CD4-positive, CD25-positive, alpha-beta regulatory T cell (primary cell): ENCODE data around the gene ERP44. TPM values are rescaled to one million over a fixed set of nuclear protein-coding genes. Genes with fewer than 3 reads are reported as not detected.
"Not testable (repeated sequence)": the region's sequence is repeated elsewhere in the genome, so short reads cannot be mapped to it uniquely, and the experiment has no call there.

Experiments used
- ATAC-seq, 2 donors: fragments of 150-1000 bp; cut with Tn5 transposase; one replicate each; pipeline ENCODE4 v1.10.0; 2021; ENCODE audit warnings: low read depth in 2 of 2, moderate number of reproducible peaks in 2 of 2, moderate library complexity in 1 of 2
- DNase-seq, 3 donors: peaks; one replicate each; pipeline versions ENCODE4 v3.0.0 to v3.0.0-alpha.2; 2012 to 2022; ENCODE audit warnings: mixed read lengths in 1 of 3
- H3K27ac ChIP-seq: one replicate; pipeline ENCODE4 v1.7.0; 2013; ENCODE audit warnings: mild to moderate bottlenecking, low read length; ENCODE audit not compliant: insufficient read depth, poor library complexity, severe bottlenecking
- H3K27me3 ChIP-seq: one replicate; pipeline ENCODE4 v1.7.0; 2013; ENCODE audit warnings: low read length; ENCODE audit not compliant: control insufficient read depth, insufficient read depth
- H3K36me3 ChIP-seq: one replicate; pipeline ENCODE4 v1.7.0; 2013; ENCODE audit warnings: mild to moderate bottlenecking, low read length, moderate library complexity; ENCODE audit not compliant: control insufficient read depth, insufficient read depth
- H3K4me1 ChIP-seq: 2 replicates; pipeline ENCODE4 v1.7.0; 2013; ENCODE audit warnings: mild to moderate bottlenecking, low read length; ENCODE audit not compliant: insufficient read depth, control insufficient read depth, poor library complexity, severe bottlenecking
- H3K4me3 ChIP-seq: one replicate; pipeline ENCODE4 v1.7.0; 2013; ENCODE audit warnings: low read depth, mild to moderate bottlenecking, low read length, moderate library complexity
- H3K9me3 ChIP-seq, 2 experiments: 1 replicate in 1 of 2; 2 replicates in 1 of 2; pipeline ENCODE4 v1.7.0; 2013; ENCODE audit warnings: low read length in 2 of 2, mild to moderate bottlenecking in 1 of 2, moderate library complexity in 1 of 2; ENCODE audit not compliant: control insufficient read depth in 2 of 2
- H3K27ac Mint-ChIP-seq, 3 donors: one replicate each; pipeline ENCODE4 v1.8.0; 2020 to 2022; ENCODE audit warnings: mild to moderate bottlenecking in 3 of 3, mixed read lengths in 3 of 3, moderate library complexity in 2 of 3
- H3K27me3 Mint-ChIP-seq: one replicate; pipeline ENCODE4 v1.8.0; 2022; ENCODE audit warnings: mild to moderate bottlenecking, mixed read lengths
- H3K36me3 Mint-ChIP-seq: one replicate; pipeline ENCODE4 v1.8.0; 2020; ENCODE audit warnings: mixed read lengths
- H3K4me1 Mint-ChIP-seq, 4 donors: one replicate each; pipeline ENCODE4 v1.8.0; 2020 to 2022; ENCODE audit warnings: mixed read lengths in 4 of 4, mild to moderate bottlenecking in 1 of 4
- H3K4me3 Mint-ChIP-seq, 4 donors: one replicate each; pipeline ENCODE4 v1.8.0; 2020 to 2022; ENCODE audit warnings: mild to moderate bottlenecking in 4 of 4, mixed read lengths in 4 of 4, moderate library complexity in 3 of 4
- H3K9me3 Mint-ChIP-seq, 7 donors: one replicate each; pipeline ENCODE4 v1.8.0; 2020 to 2022; ENCODE audit warnings: mixed read lengths in 7 of 7, mild to moderate bottlenecking in 3 of 7, moderate library complexity in 2 of 7
- polyA plus RNA-seq, 4 donors: library from polyadenylated mRNA; unstranded; fragments of 300-500 nt; fragmentation: Illumina TruSeq; gene quantifications; one replicate each; pipeline ENCODE4 v1.2.3, GENCODE V29; 2021
- total RNA-seq: library from RNA; stranded (reverse); gene quantifications from one replicate; pipeline ENCODE4 v1.2.3, GENCODE V29; 2022

ERP44 gene
- total and polyA plus RNA-seq, 5 donors from 2014 or later, result 14.0 to 42.6 (median 35.0) TPM

GRCh38 chr9:100076256-100076655 is 22.5 kb downstream of the ERP44 start:
- not testable (repeated sequence) for H3K27ac Mint-ChIP-seq, H3K9me3 Mint-ChIP-seq, H3K4me3 ChIP-seq, ATAC-seq, H3K27ac ChIP-seq, H3K27me3 ChIP-seq, H3K4me1 ChIP-seq, H3K27me3 Mint-ChIP-seq, H3K36me3 ChIP-seq, DNase-seq, H3K4me3 Mint-ChIP-seq, H3K9me3 ChIP-seq
- Mint-ChIP-seq H3K4me1 (peaks cover 24 to 44% (median 31%) of the 10 kb centered on the region in 4 donors), H3K36me3 (peaks cover 13% of the 10 kb centered on the region)

- H3K36me3 ChIP-seq, result peaks cover 2% of the 10 kb centered on the region
- H3K9me3 Mint-ChIP-seq, result no peaks in the 10 kb centered on the region
- DNase-seq (no peak), ATAC-seq (no peak)
- H3K9me3 ChIP-seq, result no peaks in the 10 kb centered on the region
- no peak overlapping the region for H3K4me3 ChIP-seq
- no peaks in the 10 kb centered on the region for H3K4me1 ChIP-seq
- peaks cover 13% of the 10 kb centered on the region for H3K36me3 Mint-ChIP-seq
- peaks cover 25 to 43% (median 28%) of the 10 kb centered on the region in 4 donors for H3K4me1 Mint-ChIP-seq
- no peak overlapping the region for H3K4me3 Mint-ChIP-seq
- no peaks in the 10 kb centered on the region for H3K27me3 ChIP-seq
- no peak overlapping the region for H3K27ac ChIP-seq
- H3K27me3 Mint-ChIP-seq, result no peaks in the 10 kb centered on the region
- no peak overlapping the region for H3K27ac Mint-ChIP-seq
Observed at GRCh38 chr9:100074989-100075388, 23.8 kb downstream of the ERP44 start.

GRCh38 chr9:100074093-100074492 is 24.7 kb downstream of the ERP44 start:
- Histone ChIP-seq H3K27ac (no peak overlapping the region), H3K4me1 (no peaks in the 10 kb centered on the region), H3K36me3 (peaks cover 2% of the 10 kb centered on the region), H3K9me3 (no peaks in the 10 kb centered on the region), H3K4me3 (no peak overlapping the region), H3K27me3 (no peaks in the 10 kb centered on the region)
- Mint-ChIP-seq H3K27me3 (no peaks in the 10 kb centered on the region), H3K27ac (no peak overlapping the region), H3K9me3 (no peaks in the 10 kb centered on the region), H3K4me1 (peaks cover 25 to 42% (median 26%) of the 10 kb centered on the region in 4 donors), H3K36me3 (peaks cover 12% of the 10 kb centered on the region), H3K4me3 (no peak overlapping the region)
- DNase-seq (no peak), ATAC-seq (no peak)

GRCh38 chr9:100072805-100073204 is 26.0 kb downstream of the ERP44 start:
- no peaks in the 10 kb centered on the region for H3K9me3 Mint-ChIP-seq
- no peaks in the 10 kb centered on the region for H3K36me3 ChIP-seq
- no peaks in the 10 kb centered on the region for H3K4me1 ChIP-seq
- DNase-seq, result no peak
- H3K9me3 ChIP-seq, result no peaks in the 10 kb centered on the region
- H3K4me1 Mint-ChIP-seq, result peaks cover 20 to 37% (median 22%) of the 10 kb centered on the region in 4 donors
- ATAC-seq, result no peak
- no peaks in the 10 kb centered on the region for H3K27me3 ChIP-seq
- no peak overlapping the region for H3K4me3 ChIP-seq
- H3K27me3 Mint-ChIP-seq, result no peaks in the 10 kb centered on the region
- H3K27ac Mint-ChIP-seq, result no peak overlapping the region
- no peak overlapping the region for H3K4me3 Mint-ChIP-seq
- no peak overlapping the region for H3K27ac ChIP-seq
- H3K36me3 Mint-ChIP-seq, result peaks cover 8% of the 10 kb centered on the region

GRCh38 chr9:100071271-100071670 is 27.5 kb downstream of the ERP44 start:
- no peak for ATAC-seq
- Mint-ChIP-seq H3K27me3 (no peaks in the 10 kb centered on the region), H3K9me3 (peaks cover 0 to 1% (median 0%) of the 10 kb centered on the region in 7 donors), H3K36me3 (peaks cover 9% of the 10 kb centered on the region), H3K27ac (no peak overlapping the region), H3K4me3 (no peak overlapping the region), H3K4me1 (peaks cover 19 to 39% (median 27%) of the 10 kb centered on the region in 4 donors)
- no peaks in the 10 kb centered on the region for H3K9me3 ChIP-seq
- no peaks in the 10 kb centered on the region for H3K27me3 ChIP-seq
- no peak overlapping the region for H3K4me3 ChIP-seq
- H3K36me3 ChIP-seq, result no peaks in the 10 kb centered on the region
- no peak overlapping the region for H3K27ac ChIP-seq
- H3K4me1 ChIP-seq, result no peaks in the 10 kb centered on the region
- no peak for DNase-seq

- no peaks in the 10 kb centered on the region for H3K27me3 ChIP-seq
- Mint-ChIP-seq H3K4me3 (no peak overlapping the region), H3K27ac (peak overlapping the region in 1 of 3 donors; percentile 43), H3K4me1 (peaks cover 19 to 42% (median 35%) of the 10 kb centered on the region in 4 donors), H3K27me3 (no peaks in the 10 kb centered on the region), H3K36me3 (peaks cover 7% of the 10 kb centered on the region), H3K9me3 (peaks cover 0 to 1% (median 0%) of the 10 kb centered on the region in 7 donors)
- no peak overlapping the region for H3K4me3 ChIP-seq
- no peaks in the 10 kb centered on the region for H3K9me3 ChIP-seq
- no peaks in the 10 kb centered on the region for H3K36me3 ChIP-seq
- no peaks in the 10 kb centered on the region for H3K4me1 ChIP-seq
- no peak for ATAC-seq
- no peak overlapping the region for H3K27ac ChIP-seq
- no peak for DNase-seq
Observed at GRCh38 chr9:100070104-100071041, 28.4 kb downstream of the ERP44 start.

GRCh38 chr9:100069068-100069467 is 29.7 kb downstream of the ERP44 start:
- not testable (repeated sequence) for H3K27ac Mint-ChIP-seq, H3K27me3 Mint-ChIP-seq, H3K27ac ChIP-seq, ATAC-seq, H3K9me3 Mint-ChIP-seq, H3K36me3 ChIP-seq, H3K4me1 ChIP-seq, H3K4me3 ChIP-seq, H3K27me3 ChIP-seq, H3K36me3 Mint-ChIP-seq, H3K9me3 ChIP-seq, DNase-seq
- H3K4me3 Mint-ChIP-seq, result peak overlapping the region in 1 of 4 donors; percentile 22
- H3K4me1 Mint-ChIP-seq, result peaks cover 24 to 44% (median 37%) of the 10 kb centered on the region in 4 donors

GRCh38 chr9:100067990-100068389 is 30.8 kb downstream of the ERP44 start:
- H3K9me3 ChIP-seq, H3K27ac Mint-ChIP-seq, H3K4me3 ChIP-seq, H3K27me3 Mint-ChIP-seq, H3K27ac ChIP-seq, ATAC-seq, H3K4me3 Mint-ChIP-seq, H3K4me1 ChIP-seq, H3K9me3 Mint-ChIP-seq, DNase-seq, H3K27me3 ChIP-seq, H3K36me3 Mint-ChIP-seq, H3K36me3 ChIP-seq: not testable (repeated sequence)
- peaks cover 24 to 40% (median 38%) of the 10 kb centered on the region in 4 donors for H3K4me1 Mint-ChIP-seq
